Esophagus (tissue), 2 donors: ENCODE results near the gene MISFA. TPM values are rescaled to one million over a fixed set of nuclear protein-coding genes. Genes with fewer than 3 reads are reported as not detected.
"Not testable (repeated sequence)": the region's sequence is repeated elsewhere in the genome, so short reads cannot be mapped to it uniquely, and the experiment has no call there.

Experiments used
- H3K27ac ChIP-seq, 2 donors: one replicate each; pipeline ENCODE4 v1.5.1; 2013; ENCODE audit warnings: low read depth in 2 of 2, mild to moderate bottlenecking in 2 of 2, inconsistent platforms in 1 of 2, low read length in 1 of 2, moderate library complexity in 1 of 2
- H3K27me3 ChIP-seq, 2 donors: one replicate each; pipeline ENCODE4 v1.6.1; 2013; ENCODE audit warnings: low read length in 2 of 2, control low read depth in 1 of 2, mild to moderate bottlenecking in 1 of 2; ENCODE audit not compliant: insufficient read depth in 2 of 2, control insufficient read depth in 1 of 2
- H3K36me3 ChIP-seq, 2 donors: one replicate each; pipeline ENCODE4 v1.6.1; 2013; ENCODE audit warnings: low read length in 1 of 2; ENCODE audit not compliant: control insufficient read depth in 2 of 2, insufficient read depth in 2 of 2
- H3K4me1 ChIP-seq, 2 donors: one replicate each; pipeline ENCODE4 v1.6.1; 2013; ENCODE audit warnings: low read length in 1 of 2; ENCODE audit not compliant: control insufficient read depth in 2 of 2, insufficient read depth in 2 of 2
- H3K4me3 ChIP-seq, 2 donors: one replicate each; pipeline ENCODE4 v1.5.1; 2013; ENCODE audit warnings: low read length in 2 of 2, mild to moderate bottlenecking in 2 of 2, low read depth in 1 of 2, moderate library complexity in 1 of 2
- H3K9me3 ChIP-seq, 2 donors: one replicate each; pipeline ENCODE4 v1.6.1; 2013; ENCODE audit warnings: mild to moderate bottlenecking in 2 of 2, low read depth in 1 of 2, low read length in 1 of 2, moderate library complexity in 1 of 2; ENCODE audit not compliant: control insufficient read depth in 2 of 2, insufficient read depth in 1 of 2
- WGBS, 2 donors: extraction: QIAGEN DNeasy Blood & Tissue Kit; methylation state at CpG; one replicate each; pipeline ENCODE4 v1.1.7; 2013; 5-methylcytosine and 5-hydroxymethylcytosine counted together
- polyA plus RNA-seq, 2 donors: library from polyadenylated mRNA; stranded (reverse); fragments of 200-250 nt; gene quantifications; one replicate each; pipeline ENCODE4 v1.2.3, GENCODE V29; 2013
- donor health status: healthy with polysubstance abuse.
- donor health status: Bipolar disorder and iron deficiency.

The MISFA gene
- polyA plus RNA-seq, 2 donors, result 0.62 to 1.4 TPM

DNA sequence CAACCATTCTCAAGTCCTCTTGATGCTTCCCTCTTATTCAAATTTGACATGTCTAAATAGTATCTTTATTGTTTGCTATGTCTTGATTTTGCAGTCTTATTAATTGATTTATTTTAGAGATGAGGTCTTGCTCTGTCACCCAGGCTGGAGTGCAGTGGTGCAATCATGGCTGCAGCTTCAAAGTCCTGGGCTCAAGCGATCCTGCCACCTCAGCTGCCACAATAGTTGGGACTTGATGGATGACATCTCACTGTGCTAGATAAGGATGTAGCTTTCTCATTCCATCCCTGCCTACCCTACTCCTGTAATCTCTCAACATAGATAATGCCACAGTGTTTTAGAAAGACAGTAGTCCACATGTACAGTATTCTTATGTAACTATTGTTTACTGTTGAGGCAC is 42.1 kb downstream of the MISFA start:
- Histone ChIP-seq H3K27ac (no peak overlapping the region), H3K27me3 (no peaks in the 10 kb centered on the region), H3K36me3 (no peaks in the 10 kb centered on the region), H3K4me3 (no peak overlapping the region), H3K9me3 (no peaks in the 10 kb centered on the region), H3K4me1 (no peaks in the 10 kb centered on the region)
- 32% methylated on average over 1 of the region's 1 CpG for WGBS, 2 donors

DNA sequence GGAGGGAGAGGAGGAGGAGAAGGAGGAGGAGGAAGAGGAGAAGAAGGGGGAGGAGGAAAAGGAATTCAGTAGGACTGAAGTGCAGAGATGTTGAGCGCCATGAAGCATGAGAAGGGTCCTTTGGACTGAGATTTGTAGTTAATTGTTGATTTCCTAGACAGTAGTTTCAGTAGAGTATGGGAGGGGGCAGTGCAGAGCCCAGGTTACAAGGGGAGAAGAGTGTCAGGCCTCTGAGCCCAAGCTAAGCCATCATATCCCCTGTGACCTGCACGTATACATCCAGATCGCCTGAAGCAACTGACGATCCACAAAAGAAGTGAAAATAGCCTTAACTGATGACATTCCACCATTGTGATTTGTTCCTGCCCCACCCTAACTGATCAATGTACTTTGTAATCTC is 43.4 kb downstream of the MISFA start:
- H3K4me3 ChIP-seq, H3K27ac ChIP-seq, H3K9me3 ChIP-seq, H3K4me1 ChIP-seq, H3K36me3 ChIP-seq, H3K27me3 ChIP-seq: not testable (repeated sequence)
- WGBS, 2 donors, result 70 to 83% methylated on average over 4 of the region's 4 CpGs

DNA sequence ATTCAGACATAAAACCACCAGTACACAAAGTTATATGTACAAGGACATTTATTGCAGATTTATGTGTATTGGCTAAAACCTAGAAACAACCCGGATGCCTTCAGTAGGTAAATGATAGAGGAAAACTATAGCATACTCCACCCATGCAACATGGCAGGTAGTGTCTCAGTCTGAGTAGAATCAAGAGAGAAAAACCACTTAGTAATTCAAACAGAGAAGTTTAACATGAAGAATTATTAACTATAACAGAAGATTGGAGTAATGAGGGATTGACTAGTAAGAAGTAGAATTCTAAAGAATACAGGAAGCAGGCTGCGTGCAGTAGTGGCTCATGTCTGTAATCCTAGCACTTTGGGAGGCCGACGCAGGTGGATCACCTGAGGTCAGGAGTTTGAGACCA is 50.8 kb downstream of the MISFA start:
- Histone ChIP-seq H3K4me1 (no peaks in the 10 kb centered on the region), H3K27ac (no peak overlapping the region), H3K9me3 (no peaks in the 10 kb centered on the region), H3K36me3 (no peaks in the 10 kb centered on the region), H3K4me3 (no peak overlapping the region), H3K27me3 (no peaks in the 10 kb centered on the region)
- 66 to 79% methylated on average over 4 of the region's 4 CpGs for WGBS, 2 donors

DNA sequence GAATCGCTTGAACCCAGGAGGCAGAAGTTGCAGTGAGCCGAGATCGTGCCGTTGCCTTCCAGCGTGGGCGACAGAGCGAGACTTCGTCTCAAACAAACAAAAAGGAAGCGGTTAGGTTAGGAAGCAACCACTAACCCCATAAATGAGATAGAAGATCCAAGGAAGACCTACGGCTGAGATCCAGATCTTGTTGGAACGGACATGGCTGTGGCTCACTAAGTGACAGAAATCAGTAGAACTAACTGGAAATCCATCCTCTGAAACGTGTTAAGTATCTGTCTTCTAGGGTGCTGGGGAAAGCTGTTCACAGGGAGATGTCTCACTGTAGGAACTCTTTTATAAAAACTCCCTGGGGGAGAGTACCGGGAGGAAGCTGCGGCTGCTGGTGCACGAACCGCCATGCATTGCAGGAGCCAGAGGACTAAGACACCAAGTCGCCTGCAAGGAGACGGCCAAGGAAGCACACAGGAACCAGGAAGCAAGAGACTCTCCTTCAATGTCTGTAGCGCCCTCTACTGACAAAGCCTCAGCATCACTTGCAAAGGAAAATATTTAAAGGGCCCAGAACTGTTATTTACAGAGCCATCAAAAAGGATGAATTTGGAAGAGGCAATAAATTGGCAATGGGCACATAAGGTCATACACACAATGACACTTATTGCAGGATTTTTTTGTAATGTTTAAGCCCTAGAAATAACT is 51.4 kb downstream of the MISFA start:
- Histone ChIP-seq H3K9me3 (no peaks in the 10 kb centered on the region), H3K4me1 (no peaks in the 10 kb centered on the region), H3K27ac (no peak overlapping the region), H3K27me3 (no peaks in the 10 kb centered on the region), H3K4me3 (no peak overlapping the region), H3K36me3 (no peaks in the 10 kb centered on the region)
- WGBS, 2 donors, result 74 to 75% methylated on average over 19 of the region's 19 CpGs

Other genes with a start within 250 kb of the MISFA start
- gene LDHA, start 205.2 kb upstream of the MISFA start, polyA plus RNA-seq, result 100 to 1,000 TPM; 269 to 530 TPM
- gene LDHC, start 187.5 kb upstream of the MISFA start, polyA plus RNA-seq, result under 1 TPM; 0.24 to 0.29 TPM
- not detected for gene LDHAL6A, start 143.9 kb upstream of the MISFA start, polyA plus RNA-seq
- 10 to 100 TPM; 41.9 to 60.0 TPM for gene TSG101, start 72.8 kb upstream of the MISFA start, polyA plus RNA-seq
- 1 to 10 TPM; 4.7 to 9.0 TPM for gene UEVLD, start 11.1 kb upstream of the MISFA start, polyA plus RNA-seq
- 1 to 10 TPM; 3.2 to 5.8 TPM for gene SPTY2D1, start 34.6 kb downstream of the MISFA start, polyA plus RNA-seq
- gene TMEM86A, start 99.0 kb downstream of the MISFA start, polyA plus RNA-seq, result 1 to 10 TPM in 1 of 2 donors, under 1 TPM in 1; 0.78 to 5.5 TPM
- under 1 TPM; 0.02 to 0.18 TPM for gene IGSF22, start 126.4 kb downstream of the MISFA start, polyA plus RNA-seq
- gene PTPN5, start 192.0 kb downstream of the MISFA start, polyA plus RNA-seq, result under 1 TPM; 0.21 to 0.47 TPM